G401 (cell line): ENCODE measurements around the gene ZSCAN5A. TPM values are rescaled to one million over a fixed set of nuclear protein-coding genes. Genes with fewer than 3 reads are reported as not detected.
"Not testable (repeated sequence)": the region's sequence is repeated elsewhere in the genome, so short reads cannot be mapped to it uniquely, and the experiment has no call there.

Source experiments
- DNase-seq: peaks from one replicate; pipeline ENCODE4 v3.0.0-alpha.2; 2015; ENCODE audit warnings: low spot score
- in situ Hi-C: cut with HindIII; loops from 2 replicates; pipeline ENCODE4 v1.10.0; 2016; ENCODE audit warnings: low sequenced_read_pairs, mixed read lengths
- total RNA-seq: library from RNA; depleted of rRNA; stranded (reverse); fragments of >200 nt; shearing (Covaris generic); gene quantifications from 2 replicates; pipeline ENCODE4 v1.2.3, GENCODE V29; 2014

Gene ZSCAN5A
- total RNA-seq, 1 experiment from 2014 or later: 12.1 TPM

- in situ Hi-C loops: no loop called here
Measured at GRCh38 chr19:56221851-56222250, 92.8 kb downstream of the ZSCAN5A start.

GRCh38 chr19:56221442-56221841, 93.2 kb downstream of the ZSCAN5A start:
- DNase-seq, in situ Hi-C loops: not testable (repeated sequence)

More at GRCh38 chr19:56221851-56222250, 92.8 kb downstream of the ZSCAN5A start:
- DNase-seq: no peak

GRCh38 chr19:56218961-56219360, 95.7 kb downstream of the ZSCAN5A start:
- no peak for DNase-seq
- in situ Hi-C loops: no loop called here

GRCh38 chr19:56217039-56217949, 97.3 kb downstream of the ZSCAN5A start:
- DNase-seq: no peak
- in situ Hi-C loops: no loop called here

DNA sequence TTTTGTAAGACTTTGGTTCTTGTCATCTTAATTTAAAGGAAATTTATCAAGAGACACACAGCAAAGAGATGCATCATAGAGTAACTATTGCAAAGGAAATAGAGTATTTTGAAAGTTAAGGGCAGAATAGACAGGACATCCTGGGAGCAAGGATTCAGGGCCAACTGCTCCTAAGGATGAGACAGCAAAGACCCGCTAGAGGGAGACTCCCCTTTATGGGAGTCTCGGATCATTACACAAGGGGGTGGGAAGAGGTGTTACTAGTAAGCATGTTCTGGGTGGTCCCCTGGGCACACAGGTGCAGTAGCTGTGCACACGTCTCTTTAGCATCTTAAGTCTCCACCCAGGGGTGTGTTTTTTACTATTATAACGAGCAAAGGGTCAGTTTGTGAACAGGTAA, 102.9 kb downstream of the ZSCAN5A start:
- DNase-seq: no peak
- in situ Hi-C loops: no loop called here

- in situ Hi-C loops, DNase-seq: not testable (repeated sequence)
Measured at GRCh38 chr19:56210036-56210435, 104.6 kb downstream of the ZSCAN5A start.

- in situ Hi-C loops: no loop called here
- DNase-seq: no peak
Measured at GRCh38 chr19:56209091-56209490, 105.5 kb downstream of the ZSCAN5A start.

DNA sequence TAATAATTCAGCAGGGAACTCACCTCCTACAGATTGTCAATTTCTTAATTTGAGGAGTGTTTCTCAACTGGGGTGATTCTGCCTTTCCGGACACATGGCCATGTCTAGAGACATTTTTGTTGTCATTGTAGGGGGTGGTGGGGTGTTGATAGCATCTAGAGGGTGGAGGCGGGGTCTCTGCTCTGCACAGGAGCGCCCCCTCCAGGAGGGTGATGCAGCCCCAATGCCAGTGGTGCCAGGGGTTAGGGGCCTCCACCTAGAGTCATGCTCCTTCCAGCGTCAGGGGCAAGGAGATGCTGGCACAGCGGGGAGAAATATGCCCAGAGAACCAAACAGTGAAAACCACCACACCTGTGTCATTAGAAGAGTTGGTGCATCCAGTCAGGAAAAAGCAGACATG, 107.1 kb downstream of the ZSCAN5A start:
- DNase-seq, in situ Hi-C loops: not testable (repeated sequence)

DNA sequence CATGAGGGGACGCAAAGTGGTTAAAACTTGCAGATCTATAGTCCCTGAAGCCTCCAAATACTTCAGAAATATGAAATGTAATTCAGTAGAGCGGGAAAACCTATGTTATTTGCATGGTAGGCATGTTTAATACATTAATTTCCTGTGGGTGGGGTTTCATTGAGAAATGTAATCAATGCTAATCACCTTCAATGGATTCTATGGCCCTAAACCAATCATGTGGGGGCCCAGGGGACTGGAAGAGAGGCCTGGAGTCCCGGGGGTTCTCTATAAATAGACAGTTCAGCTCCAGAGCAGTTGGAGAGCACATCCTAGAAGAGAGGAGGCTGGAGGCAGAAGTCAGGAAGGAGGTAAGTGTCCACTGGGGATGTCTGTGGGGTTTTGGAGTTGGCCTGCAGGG, 112.7 kb downstream of the ZSCAN5A start, which contains the start of gene ZSCAN5C:
ZSCAN5C (plus strand) TSS at position 301 of the 400 bp plus-strand sequence. CDS start 3,641 bp downstream, outside the sequence.
- in situ Hi-C loops: no loop called here
- DNase-seq: no peak

- DNase-seq: no peak
- in situ Hi-C loops: no loop called here
Measured at GRCh38 chr19:56199687-56200086, 115.0 kb downstream of the ZSCAN5A start.

DNA sequence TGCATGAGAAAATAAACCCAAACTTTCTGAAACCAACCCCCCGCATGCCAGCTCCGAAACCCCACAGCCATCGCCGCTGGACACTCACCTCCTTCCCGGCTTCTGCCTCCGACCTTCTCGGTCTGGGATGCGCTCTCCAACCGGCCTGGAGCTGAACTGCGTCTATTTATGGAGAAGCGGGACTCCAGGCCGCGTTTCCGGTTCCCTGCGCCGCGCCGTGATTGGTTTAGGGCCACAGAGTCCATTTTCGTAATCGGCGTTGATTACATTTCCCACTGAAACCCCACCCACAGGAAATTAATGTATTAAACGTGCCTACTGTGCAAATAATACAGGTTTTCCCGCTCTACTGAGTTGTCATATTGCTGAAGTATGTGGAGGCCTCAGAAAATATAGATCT, 117.0 kb downstream of the ZSCAN5A start, which contains the start of gene ZSCAN5B:
ZSCAN5B (minus strand) TSS at position 138 of the 400 bp plus-strand sequence. CDS start 4,731 bp downstream, outside the sequence.
- DNase-seq, in situ Hi-C loops: not testable (repeated sequence)

DNA sequence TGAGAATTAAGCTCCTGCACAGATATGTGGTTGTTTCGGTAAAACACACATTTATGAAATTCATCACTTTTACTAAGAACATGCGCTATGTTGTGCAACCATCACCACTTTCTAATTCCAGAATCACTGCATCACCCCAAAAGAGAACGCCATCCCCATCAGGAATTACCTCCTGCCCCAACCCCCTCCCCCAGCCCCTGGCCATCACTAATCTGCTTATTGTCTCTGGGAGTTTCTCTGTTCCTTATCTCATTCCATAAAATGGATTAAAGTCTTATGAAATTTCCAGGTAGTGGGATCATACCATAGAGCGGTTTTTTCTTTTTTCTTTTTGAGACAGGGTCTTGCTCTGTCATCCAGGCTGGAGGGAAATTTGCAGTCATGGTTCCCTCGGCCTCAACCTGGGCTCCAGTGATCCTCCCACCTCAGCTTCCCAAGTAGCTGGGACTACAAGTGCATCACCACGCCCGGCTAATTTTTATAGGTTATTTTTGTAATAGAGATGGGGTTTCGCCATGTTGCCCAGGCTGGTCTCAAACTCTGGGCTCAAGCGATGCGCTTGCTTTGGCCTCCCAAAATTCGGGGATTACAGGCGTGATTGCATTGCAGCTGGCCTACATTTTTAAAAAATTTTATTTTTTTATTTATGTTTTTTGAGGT, 120.5 kb downstream of the ZSCAN5A start:
- DNase-seq: no peak
- in situ Hi-C loops: no loop called here

DNA sequence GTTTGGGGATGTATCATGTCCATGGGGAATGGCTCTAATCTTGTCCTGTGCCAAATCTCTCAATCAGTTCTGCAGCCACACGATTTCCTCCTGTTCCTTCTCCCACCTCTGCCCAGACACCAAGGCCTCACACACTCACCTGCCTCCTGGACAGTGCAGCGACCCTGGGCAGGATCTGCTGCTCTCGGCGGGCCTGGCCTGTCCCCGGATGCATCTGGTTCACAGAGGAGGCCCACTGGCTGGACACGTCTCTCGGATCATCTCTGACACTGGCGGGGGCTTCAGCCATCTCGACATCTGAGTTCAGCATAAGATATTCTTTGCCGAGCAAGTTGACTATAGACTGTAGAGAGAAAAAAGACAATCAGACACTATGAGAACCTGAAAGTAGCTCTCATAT, 122.9 kb downstream of the ZSCAN5A start:
- in situ Hi-C loops: no loop called here
- no peak for DNase-seq

DNA sequence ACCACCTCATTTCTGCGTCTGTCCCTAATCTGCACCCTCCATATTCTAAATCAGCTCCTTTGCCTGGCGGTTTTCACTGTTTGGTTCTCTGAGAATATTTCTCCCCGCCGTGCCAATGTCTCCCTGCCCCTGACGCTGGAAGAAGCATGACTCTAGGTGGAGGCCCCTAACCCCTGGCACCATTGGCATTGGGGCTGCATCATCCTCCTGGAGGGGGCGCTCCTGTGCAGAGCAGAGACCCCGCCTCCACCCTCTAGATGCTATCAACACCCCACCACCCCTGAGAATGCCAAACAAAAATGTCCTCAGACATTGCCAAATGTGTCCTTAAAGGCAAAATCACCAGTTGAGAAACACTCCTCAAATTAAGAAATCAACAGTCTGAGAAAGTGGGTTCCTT, 123.5 kb downstream of the ZSCAN5A start:
- in situ Hi-C loops: no loop called here
- DNase-seq: no peak

DNA sequence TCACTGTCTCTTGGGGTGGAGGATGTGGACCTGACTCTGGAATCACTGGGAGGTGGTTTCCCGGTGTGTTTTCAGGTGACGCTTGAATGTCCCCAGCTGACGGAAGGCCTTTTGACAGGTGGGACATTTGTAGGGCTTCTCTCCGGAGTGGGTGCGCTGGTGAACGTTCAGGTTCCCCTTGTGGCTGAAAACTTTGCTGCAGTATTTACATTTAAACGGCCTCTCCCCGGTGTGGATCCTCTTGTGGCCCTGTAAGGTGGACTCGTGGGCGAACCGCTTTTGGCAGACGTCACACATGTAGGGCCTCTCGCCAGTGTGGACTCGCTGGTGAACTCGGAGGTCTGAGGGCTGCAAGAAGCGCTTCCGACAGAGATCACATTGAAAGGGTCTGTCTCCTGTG, 124.9 kb downstream of the ZSCAN5A start:
- in situ Hi-C loops: no loop called here
- no peak for DNase-seq

- DNase-seq: no peak
- in situ Hi-C loops: no loop called here
Measured at GRCh38 chr19:56177564-56178243, 136.9 kb downstream of the ZSCAN5A start.

GRCh38 chr19:56176881-56177280, 137.8 kb downstream of the ZSCAN5A start:
- in situ Hi-C loops: no loop called here
- DNase-seq: no peak

DNA sequence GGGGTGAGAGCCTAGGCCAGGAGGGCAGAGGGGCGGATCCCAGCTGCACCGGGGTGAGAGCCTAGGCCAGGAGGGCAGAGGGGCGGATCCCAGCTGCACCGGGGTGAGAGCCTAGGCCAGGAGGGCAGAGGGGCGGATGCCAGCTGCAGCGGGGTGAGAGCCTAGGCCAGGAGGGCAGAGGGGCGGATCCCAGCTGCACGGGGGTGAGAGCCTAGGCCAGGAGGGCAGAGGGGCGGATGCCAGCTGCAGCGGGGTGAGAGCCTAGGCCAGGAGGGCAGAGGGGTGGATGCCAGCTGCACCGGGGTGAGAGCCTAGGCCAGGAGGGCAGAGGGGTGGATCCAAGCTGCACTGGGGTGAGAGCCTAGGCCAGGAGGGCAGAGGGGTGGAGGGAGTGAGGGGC, 138.3 kb downstream of the ZSCAN5A start:
- DNase-seq, in situ Hi-C loops: not testable (repeated sequence)

- in situ Hi-C loops, DNase-seq: not testable (repeated sequence)
Measured at GRCh38 chr19:56175861-56176307, 138.8 kb downstream of the ZSCAN5A start, which contains the start of gene GALP. Gene GALP (plus strand): TSS chr19:56176008. CDS start chr19:56177109, 1,101 bp downstream.
